ENCODE measurements around the gene MRPS34.

Gene MRPS34

GRCh38 chr16:1791943-1792812 is 19.2 kb upstream of the MRPS34 start:
- Histone ChIP-seq H3K36me3 (ENCODE audit: insufficient read depth) (no peaks in the 10 kb centered on the region), H3K79me2 (ENCODE audit: insufficient read depth, low read depth) (no peaks in the 10 kb centered on the region), H3K4me2 (no peak overlapping the region), H3K9ac (no peak overlapping the region), H4K20me1 (ENCODE audit: insufficient read depth) (no peaks in the 10 kb centered on the region), H2AFZ (ENCODE audit: low read depth) (no peak overlapping the region), H3K27me3 (ENCODE audit: insufficient read depth, low read depth) (no peaks in the 10 kb centered on the region), H3K4me1 (ENCODE audit: low read depth, poor library complexity, severe bottlenecking) (no peaks in the 10 kb centered on the region), H3K27ac (no peak overlapping the region), H3K4me3 (IDR thresholded peaks at IDR 0.05; ENCODE audit: insufficient read depth, low read depth, low read length) (no peak overlapping the region)
- no peak for TF ChIP-seq CTCF (conservative IDR thresholded peaks at IDR 0.05; ENCODE audit: low read depth, low read length)

GRCh38 chr16:1791256-1791942 is 18.5 kb upstream of the MRPS34 start:
- H3K4me2 ChIP-seq = no peak overlapping the region
- H3K4me3 ChIP-seq (IDR thresholded peaks at IDR 0.05; ENCODE audit: insufficient read depth, low read depth, low read length) = no peak overlapping the region
- H3K79me2 ChIP-seq (ENCODE audit: insufficient read depth, low read depth) = no peaks in the 10 kb centered on the region
- H2AFZ ChIP-seq (ENCODE audit: low read depth) = no peak overlapping the region
- H3K36me3 ChIP-seq (ENCODE audit: insufficient read depth) = no peaks in the 10 kb centered on the region
- no peak overlapping the region for H3K9ac ChIP-seq
- no peak overlapping the region for H3K27ac ChIP-seq
- H3K27me3 ChIP-seq (ENCODE audit: insufficient read depth, low read depth) = no peaks in the 10 kb centered on the region
- H3K4me1 ChIP-seq (ENCODE audit: low read depth, poor library complexity, severe bottlenecking) = no peaks in the 10 kb centered on the region
- H4K20me1 ChIP-seq (ENCODE audit: insufficient read depth) = no peaks in the 10 kb centered on the region
- no peak for TF ChIP-seq CTCF (conservative IDR thresholded peaks at IDR 0.05; ENCODE audit: low read depth, low read length)

- H3K4me2 ChIP-seq = no peak overlapping the region
- H2AFZ ChIP-seq (ENCODE audit: low read depth) = no peak overlapping the region
- no peaks in the 10 kb centered on the region for H3K36me3 ChIP-seq (ENCODE audit: insufficient read depth)
- H3K9ac ChIP-seq = no peak overlapping the region
- peaks cover 7% of the 10 kb centered on the region for H3K79me2 ChIP-seq (ENCODE audit: insufficient read depth, low read depth)
- H4K20me1 ChIP-seq (ENCODE audit: insufficient read depth) = no peaks in the 10 kb centered on the region
- H3K4me3 ChIP-seq (IDR thresholded peaks at IDR 0.05; ENCODE audit: insufficient read depth, low read depth, low read length) = no peak overlapping the region
- H3K4me1 ChIP-seq (ENCODE audit: low read depth, poor library complexity, severe bottlenecking) = no peaks in the 10 kb centered on the region
- no peak for TF ChIP-seq CTCF (conservative IDR thresholded peaks at IDR 0.05; ENCODE audit: low read depth, low read length)
- no peak overlapping the region for H3K27ac ChIP-seq
- H3K27me3 ChIP-seq (ENCODE audit: insufficient read depth, low read depth) = no peaks in the 10 kb centered on the region
Observed at GRCh38 chr16:1790611-1791255, 17.8 kb upstream of the MRPS34 start.

GRCh38 chr16:1790261-1790610 is 17.3 kb upstream of the MRPS34 start:
- Histone ChIP-seq H3K27me3 (ENCODE audit: insufficient read depth, low read depth) (no peaks in the 10 kb centered on the region), H4K20me1 (ENCODE audit: insufficient read depth) (no peaks in the 10 kb centered on the region), H3K4me1 (ENCODE audit: low read depth, poor library complexity, severe bottlenecking) (no peaks in the 10 kb centered on the region), H3K9ac (no peak overlapping the region), H3K4me2 (no peak overlapping the region), H2AFZ (ENCODE audit: low read depth) (no peak overlapping the region), H3K79me2 (ENCODE audit: insufficient read depth, low read depth) (peaks cover 12% of the 10 kb centered on the region), H3K27ac (no peak overlapping the region), H3K4me3 (IDR thresholded peaks at IDR 0.05; ENCODE audit: insufficient read depth, low read depth, low read length) (no peak overlapping the region), H3K36me3 (ENCODE audit: insufficient read depth) (no peaks in the 10 kb centered on the region)
- no peak for TF ChIP-seq CTCF (conservative IDR thresholded peaks at IDR 0.05; ENCODE audit: low read depth, low read length)
